NCI-H2171 (cell line): ENCODE results near the gene KCNT1.
"Not testable (repeated sequence)": the region's sequence is repeated elsewhere in the genome, so short reads cannot be mapped to it uniquely, and the experiment has no call there.

ENCODE experiments used
- DNase-seq: peaks from one replicate; lab custom pipeline; 2025; lab: John Stamatoyannopoulos, UW

KCNT1 gene

GRCh38 chr9:135701959-135702721 is at the start of gene KCNT1:
Gene KCNT1 (plus strand): TSS chr9:135702185. CDS start chr9:135702259, 74 bp downstream.
- peak; percentile 80 for DNase-seq

GRCh38 chr9:135655317-135655716 is 46.7 kb upstream of the KCNT1 start:
- DNase-seq, result no peak

GRCh38 chr9:135657416-135657815 is 44.6 kb upstream of the KCNT1 start:
- no peak for DNase-seq

- no peak for DNase-seq
Observed at GRCh38 chr9:135659252-135659651, 42.7 kb upstream of the KCNT1 start.

GRCh38 chr9:135660407-135660806 is 41.6 kb upstream of the KCNT1 start:
- no peak for DNase-seq

- no peak for DNase-seq
Observed at GRCh38 chr9:135661816-135662560, 40.0 kb upstream of the KCNT1 start.

GRCh38 chr9:135662758-135663450 is 39.1 kb upstream of the KCNT1 start, which contains the start of gene LCN9:
Gene LCN9 (plus strand): TSS chr9:135663309. CDS start chr9:135663322, 13 bp downstream.
- DNase-seq, result no peak

GRCh38 chr9:135663451-135663770 is 38.6 kb upstream of the KCNT1 start:
- no peak for DNase-seq

- DNase-seq, result no peak
Observed at GRCh38 chr9:135663857-135664256, 38.1 kb upstream of the KCNT1 start.

GRCh38 chr9:135664266-135664665 is 37.7 kb upstream of the KCNT1 start:
- no peak for DNase-seq

GRCh38 chr9:135664801-135665794 is 36.9 kb upstream of the KCNT1 start:
- no peak for DNase-seq

GRCh38 chr9:135665795-135666189 is 36.2 kb upstream of the KCNT1 start:
- no peak for DNase-seq

- DNase-seq, result no peak
Observed at GRCh38 chr9:135666534-135667462, 35.2 kb upstream of the KCNT1 start.

GRCh38 chr9:135667463-135668001 is 34.5 kb upstream of the KCNT1 start:
- no peak for DNase-seq

GRCh38 chr9:135669018-135669417 is 33.0 kb upstream of the KCNT1 start:
- DNase-seq, result not testable (repeated sequence)

- DNase-seq, result no peak
Observed at GRCh38 chr9:135669616-135670285, 32.2 kb upstream of the KCNT1 start.

GRCh38 chr9:135670721-135671590 is 31.0 kb upstream of the KCNT1 start:
- no peak for DNase-seq

GRCh38 chr9:135671591-135672041 is 30.4 kb upstream of the KCNT1 start:
- DNase-seq, result no peak
